ENCODE data around the gene EHD3. TPM values are rescaled to one million over a fixed set of nuclear protein-coding genes. Genes with fewer than 3 reads are reported as not detected.

EHD3 gene
- total and polyA plus RNA-seq, 2 experiments from 2014 or later = 12.3 to 17.6 TPM

DNA sequence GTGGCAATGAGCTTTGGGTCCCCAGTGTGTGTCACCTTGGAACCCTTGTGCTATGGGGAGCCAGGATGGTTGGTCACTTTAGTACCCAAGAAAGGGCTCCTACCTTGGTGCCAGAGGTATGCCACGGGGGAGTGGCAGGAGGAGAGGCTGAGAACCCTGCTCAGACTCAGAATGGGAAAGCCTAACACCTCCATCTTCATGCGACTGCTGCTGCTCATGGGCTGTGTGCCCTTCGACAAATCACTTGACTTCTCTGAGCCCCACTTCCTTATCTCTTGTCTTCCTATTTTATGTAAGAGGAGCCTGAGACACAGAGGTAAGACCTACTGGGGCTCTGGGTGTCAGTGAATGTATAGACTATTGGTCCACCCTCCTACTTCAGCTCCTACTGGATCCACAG, 25.1 kb downstream of the EHD3 start:
- no peaks in the 10 kb centered on the region for H3K36me3 ChIP-seq
- TF ChIP-seq, protein P1, sequence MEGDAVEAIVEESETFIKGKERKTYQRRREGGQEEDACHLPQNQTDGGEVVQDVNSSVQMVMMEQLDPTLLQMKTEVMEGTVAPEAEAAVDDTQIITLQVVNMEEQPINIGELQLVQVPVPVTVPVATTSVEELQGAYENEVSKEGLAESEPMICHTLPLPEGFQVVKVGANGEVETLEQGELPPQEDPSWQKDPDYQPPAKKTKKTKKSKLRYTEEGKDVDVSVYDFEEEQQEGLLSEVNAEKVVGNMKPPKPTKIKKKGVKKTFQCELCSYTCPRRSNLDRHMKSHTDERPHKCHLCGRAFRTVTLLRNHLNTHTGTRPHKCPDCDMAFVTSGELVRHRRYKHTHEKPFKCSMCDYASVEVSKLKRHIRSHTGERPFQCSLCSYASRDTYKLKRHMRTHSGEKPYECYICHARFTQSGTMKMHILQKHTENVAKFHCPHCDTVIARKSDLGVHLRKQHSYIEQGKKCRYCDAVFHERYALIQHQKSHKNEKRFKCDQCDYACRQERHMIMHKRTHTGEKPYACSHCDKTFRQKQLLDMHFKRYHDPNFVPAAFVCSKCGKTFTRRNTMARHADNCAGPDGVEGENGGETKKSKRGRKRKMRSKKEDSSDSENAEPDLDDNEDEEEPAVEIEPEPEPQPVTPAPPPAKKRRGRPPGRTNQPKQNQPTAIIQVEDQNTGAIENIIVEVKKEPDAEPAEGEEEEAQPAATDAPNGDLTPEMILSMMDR (IDR thresholded peaks at IDR 0.05; ENCODE audit: low read depth, low read length) = no peak
- DNase-seq (ENCODE audit: low read depth in 1 of 2, low spot score in 1 of 2) = no peak

DNA sequence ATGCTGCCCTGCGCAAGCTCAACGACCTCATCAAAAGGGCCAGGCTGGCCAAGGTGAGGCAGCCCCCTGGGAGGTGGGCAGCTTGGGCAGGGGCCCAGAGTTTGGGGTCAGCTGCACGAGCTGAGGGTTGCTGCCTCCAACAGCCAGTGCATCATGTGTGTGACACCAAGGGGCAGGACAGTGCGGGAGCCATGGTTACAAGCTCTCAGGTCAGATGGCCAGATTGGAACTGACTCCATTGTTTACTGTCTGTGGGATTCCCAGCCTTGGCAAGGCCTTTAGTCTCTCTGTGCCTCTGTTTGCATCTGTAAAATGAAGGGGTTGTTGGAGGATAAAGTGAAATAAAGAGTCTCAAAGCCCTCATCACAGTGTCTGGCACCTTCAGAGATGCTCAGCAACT, 26.9 kb downstream of the EHD3 start:
- Histone ChIP-seq H3K27ac (no peak overlapping the region), H3K27me3 (no peaks in the 10 kb centered on the region), H3K9me3 (ENCODE audit: low read depth) (no peaks in the 10 kb centered on the region), H3K36me3 (no peaks in the 10 kb centered on the region), H3K4me1 (ENCODE audit: low read depth) (peaks cover 8% of the 10 kb centered on the region), H3K4me3 (no peak overlapping the region)
- no peak for DNase-seq (ENCODE audit: low read depth in 1 of 2, low spot score in 1 of 2)
- TF ChIP-seq, protein P1 (IDR thresholded peaks at IDR 0.05; ENCODE audit: low read depth, low read length) = no peak

More for the DNA sequence above, 25.1 kb downstream of the EHD3 start:
- no peaks in the 10 kb centered on the region for H3K27me3 ChIP-seq
- H3K4me3 ChIP-seq = no peak overlapping the region
- no peak overlapping the region for H3K27ac ChIP-seq
- H3K4me1 ChIP-seq (ENCODE audit: low read depth) = peaks cover 8% of the 10 kb centered on the region
- H3K9me3 ChIP-seq (ENCODE audit: low read depth) = no peaks in the 10 kb centered on the region

DNA sequence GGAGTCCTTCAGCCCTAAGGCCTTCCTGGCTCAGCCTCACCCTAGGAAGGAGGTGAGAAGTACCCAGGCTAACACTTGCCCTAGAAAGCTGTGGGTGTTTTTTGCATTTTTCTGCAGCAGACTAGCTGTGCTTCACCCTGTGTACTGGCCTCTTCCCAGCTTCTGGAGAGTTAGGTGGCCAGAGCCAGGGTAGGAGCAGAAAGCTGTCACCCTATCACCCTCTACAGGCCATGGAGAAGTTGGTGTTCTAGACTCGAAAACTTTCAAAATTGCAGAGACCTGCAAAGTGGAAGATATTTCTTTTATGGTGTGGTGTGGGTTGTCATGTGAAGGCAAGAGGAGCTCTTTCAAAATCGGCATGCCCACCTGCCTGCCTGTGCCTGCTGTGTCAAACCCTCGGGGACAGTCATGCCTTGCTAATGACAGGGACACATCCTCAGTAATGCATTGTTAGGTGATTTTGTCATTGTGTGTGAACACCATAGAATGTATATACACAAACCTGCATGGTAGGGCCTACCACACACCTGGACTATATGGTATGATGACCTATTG, 29.8 kb downstream of the EHD3 start:
- DNase-seq (ENCODE audit: low read depth in 1 of 2, low spot score in 1 of 2) = no peak
- Histone ChIP-seq H3K4me1 (ENCODE audit: low read depth) (no peaks in the 10 kb centered on the region), H3K9me3 (ENCODE audit: low read depth) (no peaks in the 10 kb centered on the region), H3K36me3 (no peaks in the 10 kb centered on the region), H3K27ac (no peak overlapping the region), H3K27me3 (no peaks in the 10 kb centered on the region), H3K4me3 (no peak overlapping the region)
- TF ChIP-seq, protein P1 (IDR thresholded peaks at IDR 0.05; ENCODE audit: low read depth, low read length) = no peak

DNA sequence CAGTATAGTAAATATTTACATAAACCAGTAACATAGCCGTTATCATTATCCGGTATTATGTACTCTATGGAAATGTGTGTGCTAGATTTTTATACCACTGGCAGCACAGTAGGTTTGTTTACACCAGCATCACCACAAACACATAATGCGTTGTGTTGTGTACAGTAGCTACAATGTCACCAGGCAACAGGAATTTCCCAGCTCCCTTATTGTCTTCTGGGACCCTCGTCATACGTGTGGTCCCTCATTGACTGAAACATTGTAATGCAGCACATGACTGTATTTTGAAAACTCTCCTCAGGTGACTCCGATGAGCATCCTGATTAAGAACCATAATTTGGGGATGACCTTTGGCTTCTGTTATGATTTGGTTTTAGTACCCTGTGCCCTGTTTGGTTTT, 31.3 kb downstream of the EHD3 start:
- no peaks in the 10 kb centered on the region for H3K4me1 ChIP-seq (ENCODE audit: low read depth)
- no peaks in the 10 kb centered on the region for H3K9me3 ChIP-seq (ENCODE audit: low read depth)
- no peak overlapping the region for H3K27ac ChIP-seq
- H3K27me3 ChIP-seq = no peaks in the 10 kb centered on the region
- TF ChIP-seq, protein P1 (IDR thresholded peaks at IDR 0.05; ENCODE audit: low read depth, low read length) = no peak
- no peak overlapping the region for H3K4me3 ChIP-seq
- no peaks in the 10 kb centered on the region for H3K36me3 ChIP-seq
- DNase-seq (ENCODE audit: low read depth in 1 of 2, low spot score in 1 of 2) = no peak

DNA sequence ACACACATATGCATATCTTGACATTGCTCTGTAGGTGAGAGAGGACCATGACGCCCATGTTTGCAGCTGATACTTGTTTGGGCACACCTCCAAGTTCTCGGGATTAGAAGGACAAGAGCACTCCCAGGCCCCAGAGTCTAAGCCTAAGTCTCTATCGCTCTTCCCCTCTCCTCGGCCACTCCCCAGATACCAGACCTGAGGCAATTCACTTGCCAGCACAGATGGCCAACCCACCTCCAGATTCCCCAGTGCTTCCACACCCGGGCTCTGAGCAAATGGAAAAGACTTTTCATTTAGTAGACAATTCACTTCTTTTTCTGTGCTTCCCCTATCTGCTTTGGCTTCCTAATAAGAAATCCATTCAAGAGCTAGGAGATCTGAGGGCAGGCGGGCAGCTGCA, 32.9 kb downstream of the EHD3 start:
- H3K36me3 ChIP-seq = no peaks in the 10 kb centered on the region
- TF ChIP-seq, protein P1 (IDR thresholded peaks at IDR 0.05; ENCODE audit: low read depth, low read length) = no peak
- H3K27me3 ChIP-seq = no peaks in the 10 kb centered on the region
- no peaks in the 10 kb centered on the region for H3K4me1 ChIP-seq (ENCODE audit: low read depth)
- H3K9me3 ChIP-seq (ENCODE audit: low read depth) = no peaks in the 10 kb centered on the region
- no peak for DNase-seq (ENCODE audit: low read depth in 1 of 2, low spot score in 1 of 2)
- H3K27ac ChIP-seq = no peak overlapping the region
- no peak overlapping the region for H3K4me3 ChIP-seq
